Activated naive CD4-positive, alpha-beta T cell treated with Interleukin-2 at 50 U/mL for 16 hours (primary cell): ENCODE data around the gene LRRC27.

Source experiments
- DNase-seq: peaks from one replicate; pipeline ENCODE4 v3.0.0-alpha.2; 2020

LRRC27 gene

DNA sequence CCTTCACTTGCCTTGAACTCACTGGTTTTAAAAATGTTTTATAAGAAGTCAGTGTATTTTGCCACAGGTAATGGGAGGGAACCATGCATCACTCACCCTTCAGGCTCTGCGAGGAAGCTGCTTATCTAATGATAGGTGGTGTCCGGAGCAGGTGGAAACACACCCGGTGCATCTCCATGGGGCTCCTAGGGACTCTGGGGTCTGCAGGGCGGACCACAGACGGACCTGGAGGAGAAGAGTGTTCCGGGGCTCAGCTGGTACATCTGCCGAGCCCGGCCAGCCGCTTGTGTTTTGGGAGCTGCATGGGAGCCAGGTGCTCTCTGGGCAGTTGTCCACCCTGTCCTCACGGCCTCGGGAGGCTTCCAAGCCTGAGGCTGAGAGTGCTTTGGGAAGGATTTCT lies 7.3 kb downstream of the LRRC27 start:
- no peak for DNase-seq

GRCh38 chr10:132341017-132341416 lies 9.0 kb downstream of the LRRC27 start:
- no peak for DNase-seq

- DNase-seq, result no peak
These were observed 9.8 kb downstream of the LRRC27 start for GRCh38 chr10:132341781-132342180.

GRCh38 chr10:132342553-132342952 lies 10.6 kb downstream of the LRRC27 start:
- DNase-seq, result no peak

DNA sequence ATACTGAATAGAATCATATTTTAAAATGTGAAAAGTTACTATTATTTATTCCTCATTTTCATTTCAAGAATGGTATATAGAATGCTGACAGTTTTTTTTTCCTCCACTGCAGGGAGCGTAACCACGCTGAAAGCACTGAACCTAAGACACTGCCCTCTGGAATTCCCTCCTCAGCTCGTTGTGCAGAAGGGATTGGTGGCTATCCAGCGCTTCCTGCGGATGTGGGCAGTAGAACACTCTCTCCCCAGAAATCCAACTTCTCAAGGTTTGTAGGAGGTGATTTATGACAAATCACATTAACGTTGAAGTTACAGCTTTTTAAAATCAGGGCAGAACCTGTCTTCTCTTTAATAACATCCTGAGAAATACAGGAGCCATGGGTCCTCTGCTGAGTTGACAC lies 12.4 kb downstream of the LRRC27 start:
- DNase-seq, result no peak

DNA sequence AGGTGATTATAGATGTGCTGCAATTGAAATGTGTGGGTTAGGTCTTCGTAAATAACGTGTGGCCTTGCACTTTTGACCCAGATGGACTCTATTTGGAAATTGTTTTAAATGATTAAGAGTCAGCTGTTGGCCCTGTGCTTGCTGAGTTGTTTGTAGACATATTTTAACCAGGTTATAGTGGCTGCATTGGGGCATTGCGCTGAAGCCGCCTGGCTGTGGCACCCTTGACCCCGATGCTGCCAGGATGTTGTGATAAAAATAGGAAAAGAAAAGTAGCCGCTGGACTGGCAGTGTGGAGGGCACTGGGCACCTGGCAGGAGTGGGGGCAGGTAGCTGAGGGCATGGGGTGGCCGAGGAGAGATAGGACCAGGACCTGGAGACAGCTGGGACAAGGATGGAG lies 13.4 kb downstream of the LRRC27 start:
- no peak for DNase-seq

DNA sequence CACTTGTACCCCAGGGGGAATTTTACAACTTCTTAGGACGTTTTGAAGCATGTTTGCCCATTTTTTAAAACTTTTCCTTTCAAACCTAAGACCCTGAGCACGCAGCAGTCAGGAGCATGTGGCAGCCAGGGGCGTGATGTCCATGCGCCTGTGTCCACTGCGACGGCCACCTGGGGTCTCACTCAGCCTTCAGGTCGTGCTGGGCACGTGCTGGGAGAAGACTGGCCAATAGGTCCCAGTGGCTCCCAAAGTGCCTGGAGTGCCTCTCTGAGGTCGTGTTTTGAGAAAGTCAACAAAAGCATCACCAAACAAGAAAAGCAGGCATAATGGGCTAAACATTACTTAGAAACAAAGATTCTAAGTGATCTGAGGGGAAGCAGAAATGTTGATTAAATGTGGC lies 14.8 kb downstream of the LRRC27 start:
- no peak for DNase-seq

- DNase-seq, result no peak
These were observed 15.4 kb downstream of the LRRC27 start for GRCh38 chr10:132347211-132347930.

GRCh38 chr10:132347931-132348267 lies 15.9 kb downstream of the LRRC27 start:
- no peak for DNase-seq

DNA sequence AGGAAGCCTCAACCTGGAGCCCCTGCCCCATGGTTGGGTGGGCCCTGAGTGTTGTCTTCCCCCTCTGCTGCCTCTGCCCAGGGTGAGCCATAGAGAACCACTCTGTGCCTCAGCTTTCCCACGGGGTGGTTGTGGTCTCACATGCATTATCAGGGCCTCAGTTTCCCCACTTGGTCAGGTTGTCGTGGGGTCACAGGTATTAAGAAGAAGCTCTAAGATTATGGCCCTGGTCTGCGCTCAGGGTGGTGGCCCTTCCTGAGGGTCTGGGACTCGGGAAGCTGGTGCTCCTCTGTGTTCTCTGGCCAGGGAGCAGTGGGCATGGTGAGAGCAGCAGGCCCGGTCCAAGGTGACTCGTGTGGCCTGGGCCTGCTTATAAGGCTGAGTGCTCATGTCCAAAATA lies 17.8 kb downstream of the LRRC27 start:
- no peak for DNase-seq

DNA sequence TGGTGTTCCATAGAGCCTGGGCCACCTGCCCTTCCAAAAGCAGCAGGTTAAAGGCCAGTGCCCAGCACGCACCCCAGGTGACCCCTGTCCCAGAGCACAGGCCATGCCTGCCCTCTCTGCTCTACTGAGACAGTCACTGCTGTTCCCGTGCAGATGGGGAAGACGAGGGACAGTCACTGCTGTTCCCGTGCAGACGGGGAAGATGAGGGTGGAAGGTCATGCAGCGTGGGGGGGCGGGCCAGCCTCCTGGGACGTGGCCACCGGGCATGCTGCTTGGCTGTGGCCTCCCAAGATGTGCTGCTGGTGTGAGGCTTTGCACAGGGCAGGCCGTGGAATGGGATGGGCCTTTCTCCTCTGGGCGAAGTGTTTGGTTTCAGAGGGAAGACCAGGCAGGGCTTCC lies 18.4 kb downstream of the LRRC27 start:
- no peak for DNase-seq

DNA sequence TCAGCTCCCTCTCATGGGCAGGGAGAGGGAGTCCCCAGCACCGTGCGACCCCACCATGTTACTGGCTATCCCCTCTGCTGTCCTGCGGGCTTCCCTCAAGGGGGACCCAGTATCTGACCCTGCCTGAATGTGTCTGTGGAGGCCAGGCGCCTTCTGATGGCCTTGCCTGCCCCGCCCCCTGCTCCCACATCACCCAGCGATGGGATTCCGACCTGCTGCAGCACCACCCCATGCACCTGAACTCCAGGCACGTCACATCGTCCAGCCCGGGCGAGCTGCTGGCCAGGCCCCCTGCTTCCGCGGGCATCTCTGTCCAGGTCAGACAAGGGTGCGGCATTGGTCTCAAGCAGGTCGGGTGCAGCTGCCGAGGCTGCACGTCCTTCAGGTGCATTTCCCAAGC lies 19.0 kb downstream of the LRRC27 start:
- DNase-seq, result no peak

DNA sequence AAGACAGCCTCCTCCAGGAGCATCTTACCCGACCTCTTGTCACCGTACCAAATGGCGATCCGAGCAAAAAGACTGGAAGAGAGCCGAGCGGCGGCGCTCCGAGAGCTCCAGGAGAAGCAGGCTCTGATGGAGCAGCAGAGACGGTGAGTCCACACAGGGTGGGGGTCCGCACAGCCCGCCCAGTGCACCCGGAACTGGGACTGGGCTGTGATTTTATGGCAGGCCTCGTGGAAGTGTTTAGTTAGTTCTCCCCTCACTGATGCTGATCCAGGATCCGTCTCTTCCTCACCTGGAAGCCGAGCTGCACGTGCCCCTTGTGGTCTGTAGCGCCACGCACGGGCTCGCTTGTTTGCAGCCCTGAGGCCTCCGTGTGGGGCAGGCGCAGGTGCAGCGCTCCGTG lies 19.6 kb downstream of the LRRC27 start:
- no peak for DNase-seq

DNA sequence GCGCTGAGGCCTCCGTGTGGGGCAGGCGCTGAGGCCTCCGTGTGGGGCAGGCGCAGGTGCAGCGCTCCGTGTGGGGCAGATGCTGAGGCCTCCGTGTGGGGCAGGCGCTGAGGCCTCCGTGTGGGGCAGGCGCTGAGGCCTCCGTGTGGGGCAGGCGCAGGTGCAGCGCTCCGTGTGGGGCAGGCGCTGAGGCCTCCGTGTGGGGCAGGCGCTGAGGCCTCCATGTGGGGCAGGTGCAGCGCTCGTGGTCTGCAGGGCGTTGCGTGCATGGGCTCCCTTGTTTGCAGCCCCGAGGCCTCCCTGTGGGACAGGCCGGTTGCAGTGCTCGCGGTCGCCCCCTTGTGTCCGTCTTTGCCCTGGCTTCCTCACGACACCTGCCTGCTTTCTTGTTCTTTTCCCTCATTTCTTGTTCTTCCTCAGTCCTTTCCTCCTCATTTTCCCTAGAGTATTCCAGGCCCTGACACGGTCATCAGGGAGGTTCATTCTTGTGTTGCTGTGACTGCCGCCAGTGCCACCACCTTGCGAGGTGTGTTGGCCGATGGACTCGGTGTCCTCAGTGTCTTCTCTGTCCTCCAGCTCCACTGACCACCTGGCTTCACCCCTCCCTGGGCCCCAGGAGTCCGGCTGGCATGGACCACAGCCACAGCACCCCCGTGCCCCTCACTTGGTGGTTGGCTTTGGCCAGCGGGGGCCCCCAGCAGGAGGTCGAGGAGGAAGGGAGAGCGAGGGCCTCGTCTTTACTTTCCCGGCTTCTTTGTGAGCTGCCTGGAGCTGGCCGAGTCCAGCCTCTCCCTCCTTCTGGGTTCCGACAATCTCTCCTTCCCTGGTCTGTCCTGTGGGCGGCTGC lies 20.7 kb downstream of the LRRC27 start:
- DNase-seq, result peak; percentile 77

DNA sequence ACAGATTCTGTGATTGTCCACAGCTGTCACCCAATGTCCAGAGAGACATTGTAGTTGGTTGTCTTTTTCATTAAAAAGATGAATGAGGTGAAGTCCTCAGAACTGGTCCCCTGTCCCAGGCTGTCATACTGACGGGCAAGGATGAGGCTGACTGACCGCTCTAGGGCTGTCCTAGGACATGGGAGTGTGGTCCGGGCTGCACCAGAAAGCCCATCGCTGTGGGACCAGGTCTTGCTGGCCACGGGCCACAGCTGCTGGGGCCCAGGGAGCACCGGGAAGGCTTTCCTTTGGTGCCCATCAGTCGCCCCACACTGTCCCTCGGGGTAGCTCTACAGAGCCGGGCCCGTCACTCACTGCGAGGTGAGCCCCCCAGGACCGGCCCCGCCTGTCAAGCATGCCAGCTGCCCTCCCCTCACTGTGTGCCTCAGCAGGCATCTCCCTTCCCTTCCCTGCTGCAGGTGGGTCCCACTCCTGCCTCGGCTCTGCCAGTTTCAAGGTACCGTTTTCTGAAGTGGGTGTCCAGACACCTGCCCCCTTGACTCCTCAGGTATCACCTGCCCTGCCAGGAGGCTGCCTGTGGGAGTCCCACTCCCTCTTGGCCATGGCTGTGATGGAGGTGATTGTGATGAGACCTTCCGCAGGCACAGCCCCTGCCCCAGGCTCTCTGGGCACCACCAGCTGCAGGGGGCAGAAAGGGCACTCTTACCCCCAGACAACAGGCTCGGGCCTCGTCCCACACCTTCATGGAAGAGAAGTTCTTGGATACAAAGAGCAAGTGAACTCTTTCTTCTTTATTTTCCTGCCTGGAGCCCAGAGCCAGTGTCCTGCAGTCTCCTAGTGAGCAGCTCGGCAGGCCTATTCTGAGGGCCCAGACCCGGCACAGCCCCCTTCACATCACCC lies 21.7 kb downstream of the LRRC27 start:
- DNase-seq, result no peak

DNA sequence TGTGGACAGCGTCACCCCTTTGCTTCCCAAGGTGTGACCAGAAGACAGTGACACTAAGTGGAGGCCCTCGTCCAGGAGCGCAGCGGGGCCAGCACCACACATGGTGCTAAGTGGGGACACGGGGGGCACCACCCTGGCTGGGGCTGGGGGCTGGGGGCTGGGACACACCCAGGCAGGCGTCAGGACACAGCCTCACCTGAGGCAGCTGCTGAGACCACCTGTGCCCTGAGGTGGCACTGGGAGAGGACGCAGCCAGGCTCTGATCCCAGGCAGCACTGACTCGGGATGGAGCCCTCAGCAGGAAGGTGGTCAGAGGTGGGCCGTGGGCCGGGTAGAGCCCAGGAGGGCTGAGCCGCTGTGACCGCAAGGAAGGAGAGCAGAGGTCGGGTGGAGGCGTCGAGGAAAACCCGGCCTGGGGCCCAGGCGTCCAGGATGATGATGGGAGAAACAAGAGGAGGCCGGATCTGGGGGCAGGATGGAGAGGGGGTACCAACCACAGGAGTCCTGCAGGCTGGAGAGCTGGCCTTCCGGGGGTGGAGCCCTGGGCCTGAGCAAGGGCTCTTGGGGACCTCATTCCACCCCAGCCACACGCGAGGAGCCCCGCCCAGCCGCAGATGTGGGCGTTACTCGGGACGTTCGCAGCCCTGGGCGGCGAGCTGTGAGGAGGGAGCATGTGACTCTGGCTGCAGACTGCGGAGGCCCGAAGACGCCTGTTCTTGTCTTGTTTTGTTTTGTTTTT lies 22.5 kb downstream of the LRRC27 start:
- no peak for DNase-seq

DNA sequence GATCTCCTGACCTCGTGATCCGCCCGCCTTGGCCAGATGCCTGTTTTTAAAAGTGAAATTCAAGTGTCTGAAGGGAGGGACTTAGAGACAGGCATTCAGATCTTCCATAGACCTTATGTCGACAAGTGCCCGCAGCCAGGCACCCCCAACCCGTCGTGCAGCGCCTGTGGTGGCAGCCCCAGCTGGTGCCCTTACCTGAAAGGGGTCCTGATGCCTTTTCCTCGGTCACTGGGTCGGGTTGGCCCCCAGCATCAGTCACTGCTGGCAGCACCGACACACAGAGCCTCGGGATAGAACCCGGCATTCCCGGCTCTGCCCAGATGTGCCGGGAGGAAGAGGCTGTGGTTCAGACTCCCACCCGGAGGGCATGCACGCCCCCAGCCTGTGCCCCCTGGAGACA lies 23.3 kb downstream of the LRRC27 start:
- DNase-seq, result no peak

GRCh38 chr10:132355754-132356153 lies 23.8 kb downstream of the LRRC27 start:
- no peak for DNase-seq

DNA sequence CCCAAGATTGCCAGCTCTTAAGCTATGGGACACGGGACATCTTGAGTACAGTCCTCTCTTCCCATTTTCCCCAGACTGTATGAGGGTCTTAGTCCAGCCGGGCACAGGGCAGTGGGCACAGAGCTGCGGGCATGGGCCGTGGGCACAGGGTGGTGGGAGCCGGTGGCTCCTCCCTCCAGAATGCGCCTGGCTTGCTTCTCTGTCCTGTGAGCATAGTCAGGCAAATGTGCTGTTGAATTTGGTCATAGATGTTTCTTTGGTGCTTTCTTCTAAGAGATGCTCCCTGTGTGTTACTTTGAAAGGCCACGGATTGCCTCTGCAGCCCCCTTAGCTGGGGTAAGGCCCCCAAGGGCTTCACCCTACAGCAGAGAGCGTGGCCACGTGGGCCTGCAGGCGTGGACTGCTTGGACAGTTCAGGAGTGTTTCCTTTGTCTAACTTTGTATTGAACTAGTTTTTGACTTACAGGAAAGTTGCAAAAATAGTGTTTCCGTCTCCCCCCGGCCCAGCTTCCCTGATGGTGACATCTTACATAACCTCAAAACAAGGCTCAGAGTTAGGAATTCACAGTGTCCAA lies 24.7 kb downstream of the LRRC27 start:
- no peak for DNase-seq

DNA sequence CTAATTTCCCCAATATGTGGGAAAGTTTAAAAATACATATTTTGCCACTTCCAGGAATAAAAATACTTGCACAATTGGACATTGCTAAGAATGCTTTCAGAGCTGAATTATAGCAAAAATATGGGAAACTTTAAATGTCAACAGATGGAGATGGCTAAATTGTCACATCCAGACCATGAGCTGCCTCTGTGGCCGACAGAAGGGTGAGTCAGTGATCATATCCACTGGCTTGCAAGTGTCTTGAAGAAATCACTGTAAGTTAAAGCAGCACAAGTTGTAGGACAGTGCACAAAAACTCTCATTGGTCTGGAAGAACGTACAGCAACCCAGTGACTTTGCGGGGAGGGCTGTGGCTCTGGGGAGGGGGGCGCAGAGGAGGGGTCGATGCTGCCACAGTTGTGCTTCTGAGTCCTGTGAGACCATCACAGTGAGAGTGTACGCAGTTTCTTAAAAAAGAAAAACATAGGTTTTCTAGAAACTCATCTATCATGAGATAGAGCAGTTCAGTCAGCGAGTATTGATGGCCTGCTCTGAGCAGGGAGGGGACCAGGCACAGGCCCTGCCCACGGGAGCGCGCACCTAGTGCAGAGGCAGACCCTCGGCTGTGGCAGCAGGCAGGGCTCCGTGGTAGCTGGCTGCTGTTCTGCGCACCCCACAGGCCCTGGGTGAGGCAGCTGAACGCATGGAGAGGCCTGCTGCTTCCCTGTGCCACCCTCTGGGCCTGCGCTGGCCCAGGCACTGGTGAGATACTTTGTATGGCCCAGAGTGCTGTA lies 25.5 kb downstream of the LRRC27 start:
- DNase-seq, result no peak

DNA sequence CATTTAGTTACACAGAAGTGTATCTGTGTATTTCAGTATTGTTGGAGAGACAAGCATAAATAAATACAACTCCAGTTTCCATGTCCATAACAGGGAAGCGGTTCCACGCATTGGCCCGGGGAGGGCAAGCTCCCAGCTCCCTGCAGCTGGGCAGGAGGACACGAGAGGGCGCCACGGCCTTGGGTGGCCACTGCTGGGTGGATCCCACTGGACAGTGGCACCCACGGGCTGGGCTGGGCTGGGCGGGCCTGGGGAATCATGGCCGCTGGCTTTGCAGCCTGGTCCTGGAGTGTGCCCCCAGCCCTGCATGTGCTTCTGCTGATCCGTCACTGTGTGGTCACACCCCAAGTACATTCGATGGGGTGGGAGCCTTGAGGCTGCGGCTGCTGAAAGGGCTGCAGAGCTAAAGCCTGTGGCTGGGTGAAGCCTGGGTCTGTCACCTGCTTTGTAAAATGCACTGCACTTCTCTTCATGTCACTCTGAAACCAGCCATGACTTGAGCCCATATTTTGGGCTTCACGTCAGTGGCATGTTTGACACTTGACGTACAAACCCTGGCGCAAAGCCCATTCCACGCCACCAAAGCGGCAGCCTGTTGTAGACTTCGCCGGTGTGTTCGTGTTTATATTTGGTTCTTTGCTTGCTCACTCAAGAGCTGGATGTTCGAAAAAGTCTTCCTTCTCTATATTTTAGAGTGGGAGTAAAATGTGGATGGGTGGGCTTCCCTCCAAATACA lies 27.5 kb downstream of the LRRC27 start:
- no peak for DNase-seq
